Neural crest cell (in vitro differentiated cells): ENCODE measurements around the gene MYRF. TPM values are rescaled to one million over a fixed set of nuclear protein-coding genes. Genes with fewer than 3 reads are reported as not detected.

Source experiments
- DNase-seq: peaks from one replicate; pipeline ENCODE4 v3.0.0; 2021; ENCODE audit warnings: low read depth, mixed read lengths, low spot score
- H3K27ac Mint-ChIP-seq: one replicate; pipeline ENCODE4 v1.8.0; 2021; ENCODE audit warnings: mild to moderate bottlenecking, mixed read lengths; ENCODE audit not compliant: unreplicated experiment
- H3K27me3 Mint-ChIP-seq: 2 replicates; pipeline ENCODE4 v1.8.0; 2021; ENCODE audit warnings: low read depth, mild to moderate bottlenecking, mixed read lengths
- H3K36me3 Mint-ChIP-seq: 2 replicates; pipeline ENCODE4 v1.8.0; 2021; ENCODE audit warnings: low read depth, mild to moderate bottlenecking, mixed read lengths
- H3K4me1 Mint-ChIP-seq: 2 replicates; pipeline ENCODE4 v1.8.0; 2021; ENCODE audit warnings: mixed read lengths
- H3K4me3 Mint-ChIP-seq: one replicate; pipeline ENCODE4 v1.8.0; 2021; ENCODE audit warnings: mild to moderate bottlenecking, mixed read lengths
- H3K9me3 Mint-ChIP-seq: 2 replicates; pipeline ENCODE4 v1.8.0; 2021; ENCODE audit warnings: mixed read lengths
- CTCF ChIP-seq: fragments of 200-600 bp; sonication (generic); conservative IDR thresholded peaks from 2 replicates; pipeline ENCODE4 v1.5.0; 2021; ENCODE audit warnings: antibody characterized with exemption, mild to moderate bottlenecking
- total RNA-seq: library from RNA; stranded (reverse); gene quantifications from 2 replicates; pipeline ENCODE4 v1.2.1, GENCODE V29; 2021

Gene MYRF
- total RNA-seq, 1 donor from 2014 or later: 3.5 TPM

- Mint-ChIP-seq H3K27me3 (no peaks in the 10 kb centered on the region), H3K36me3 (peaks cover 18% of the 10 kb centered on the region), H3K9me3 (peaks cover 9% of the 10 kb centered on the region), H3K4me1 (peaks cover 26% of the 10 kb centered on the region), H3K4me3 (peak overlapping the region; percentile 94), H3K27ac (peak overlapping the region; percentile 88)
- TF ChIP-seq CTCF: no peak
- DNase-seq: no peak
These were observed 65.2 kb downstream of the MYRF start for GRCh38 chr11:61817471-61818202.

GRCh38 chr11:61820174-61820573 lies 67.7 kb downstream of the MYRF start:
- Mint-ChIP-seq H3K27ac (no peak overlapping the region), H3K4me1 (peaks cover 18% of the 10 kb centered on the region), H3K36me3 (peaks cover 3% of the 10 kb centered on the region), H3K4me3 (no peak overlapping the region), H3K9me3 (no peaks in the 10 kb centered on the region), H3K27me3 (no peaks in the 10 kb centered on the region)
- DNase-seq: no peak
- no peak for TF ChIP-seq CTCF

GRCh38 chr11:61826930-61827570 lies 74.6 kb downstream of the MYRF start:
- H3K27ac Mint-ChIP-seq: peak overlapping the region; percentile 100
- peaks cover 4% of the 10 kb centered on the region for H3K27me3 Mint-ChIP-seq
- H3K9me3 Mint-ChIP-seq: no peaks in the 10 kb centered on the region
- TF ChIP-seq CTCF: no peak
- H3K4me3 Mint-ChIP-seq: peak overlapping the region; percentile 89
- no peak for DNase-seq
- peaks cover 49% of the 10 kb centered on the region for H3K4me1 Mint-ChIP-seq
- peaks cover 9% of the 10 kb centered on the region for H3K36me3 Mint-ChIP-seq

GRCh38 chr11:61827571-61828378 lies 75.3 kb downstream of the MYRF start, which contains the start of gene FADS2:
Gene FADS2, plus strand, starts transcription at chr11:61828300. Its CDS starts 91 bp downstream, at chr11:61828391.
- peaks cover 4% of the 10 kb centered on the region for H3K27me3 Mint-ChIP-seq
- peak; percentile 42 for TF ChIP-seq CTCF
- peak within 1 kb of the TSS; percentile 100 for H3K27ac Mint-ChIP-seq
- peaks cover 9% of the 10 kb centered on the region for H3K36me3 Mint-ChIP-seq
- peaks cover 56% of the 10 kb centered on the region for H3K4me1 Mint-ChIP-seq
- H3K9me3 Mint-ChIP-seq: no peaks in the 10 kb centered on the region
- peak; percentile 96 for DNase-seq
- peak within 1 kb of the TSS; percentile 89 for H3K4me3 Mint-ChIP-seq

- H3K27me3 Mint-ChIP-seq: peaks cover 4% of the 10 kb centered on the region
- TF ChIP-seq CTCF: no peak
- H3K4me1 Mint-ChIP-seq: peaks cover 61% of the 10 kb centered on the region
- no peak for DNase-seq
- no peaks in the 10 kb centered on the region for H3K9me3 Mint-ChIP-seq
- H3K27ac Mint-ChIP-seq: peak overlapping the region; percentile 99
- H3K4me3 Mint-ChIP-seq: peak overlapping the region; percentile 89
- H3K36me3 Mint-ChIP-seq: peaks cover 9% of the 10 kb centered on the region
These were observed 75.9 kb downstream of the MYRF start for GRCh38 chr11:61828379-61828628.
